Testis (tissue), 2 donors: ENCODE measurements around the gene WWC1.

Source experiments
- CTCF ChIP-seq, 3 experiments: fragments of 450-650 bp in 2 of 3; fragments of 200-600 bp in 1 of 3; sonication (generic) in 1 of 3; IDR thresholded peaks; one replicate each; pipeline ENCODE4 v1.5.1; 2016 to 2019; ENCODE audit warnings: antibody characterized with exemption in 3 of 3, mild to moderate bottlenecking in 2 of 3, moderate library complexity in 1 of 3
- POLR2A ChIP-seq: fragments of 450-650 bp; IDR thresholded peaks from one replicate; pipeline ENCODE4 v1.6.1; 2017; ENCODE audit warnings: antibody characterized with exemption, mild to moderate bottlenecking, moderate library complexity

DNA sequence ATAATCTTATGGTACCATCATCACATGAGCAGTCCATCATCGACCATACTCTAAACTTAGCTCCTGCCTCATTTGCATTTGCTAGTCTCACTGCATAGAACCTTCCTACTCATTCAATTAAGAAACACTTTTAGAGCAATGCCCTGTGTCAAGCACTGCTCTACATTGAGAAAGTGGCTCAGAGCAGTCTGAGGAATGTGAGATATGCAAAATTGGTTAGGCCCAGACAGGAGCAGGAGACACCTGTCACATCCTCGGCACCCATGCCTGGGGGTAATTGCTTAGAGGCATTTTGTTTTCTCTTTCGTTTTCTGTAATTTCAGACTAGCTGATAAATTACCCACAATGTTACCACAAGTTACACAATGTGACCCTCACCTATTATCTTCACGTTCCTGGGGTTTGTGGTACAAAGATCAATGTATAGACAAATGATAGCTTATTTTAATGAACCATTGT, 189.9 kb downstream of the WWC1 start:
- TF ChIP-seq CTCF (IDR thresholded peaks at IDR 0.05) (no peak), POLR2A (no peak)
